GM19035 (cell line): ENCODE data around the gene EFL1.

Experiments
- ATAC-seq: cut with Tn5 transposase; IDR thresholded peaks from one replicate; pipeline ENCODE4 v1.9.1; 2021; ENCODE audit not compliant: unreplicated experiment

EFL1 gene

DNA sequence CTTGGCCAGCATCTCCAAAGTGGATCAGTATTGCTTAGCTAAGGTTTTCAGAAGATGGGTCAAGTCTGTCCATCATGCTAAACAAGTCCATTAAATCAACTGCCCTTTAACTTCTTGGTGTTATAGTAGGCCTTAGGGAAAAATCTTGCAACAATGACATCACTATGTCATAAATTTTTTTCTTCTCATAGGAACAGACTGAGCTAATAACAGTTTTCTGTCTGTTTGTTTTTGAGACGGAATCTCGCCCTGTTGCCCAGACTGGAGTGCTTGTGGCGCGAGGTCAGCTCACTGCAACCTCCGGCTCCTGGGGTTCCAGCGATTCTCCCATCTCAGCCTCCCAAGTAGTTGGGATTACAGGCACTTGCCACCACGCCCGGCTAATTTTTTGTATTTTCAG lies 94.2 kb downstream of the EFL1 start:
- ATAC-seq: no peak

DNA sequence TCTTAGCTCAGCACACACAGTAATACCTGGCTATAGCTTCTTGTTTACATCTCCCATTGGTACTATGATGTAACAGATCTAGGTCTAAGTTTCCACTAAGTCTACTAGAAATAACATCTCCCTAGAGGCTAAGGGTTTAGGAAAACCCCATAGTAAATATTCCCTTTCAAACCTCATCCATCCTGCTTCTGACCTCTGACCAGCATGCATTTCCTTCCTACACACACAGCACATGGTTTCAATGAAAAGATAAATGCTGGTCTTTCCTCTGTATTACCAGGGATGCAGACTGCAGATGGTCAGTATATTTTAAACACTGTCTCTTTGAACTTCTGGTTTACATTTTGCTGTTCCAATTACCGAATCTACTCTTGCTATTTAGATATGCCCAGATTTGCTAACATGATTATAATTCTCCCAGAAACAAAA lies 96.6 kb downstream of the EFL1 start:
- no peak for ATAC-seq

DNA sequence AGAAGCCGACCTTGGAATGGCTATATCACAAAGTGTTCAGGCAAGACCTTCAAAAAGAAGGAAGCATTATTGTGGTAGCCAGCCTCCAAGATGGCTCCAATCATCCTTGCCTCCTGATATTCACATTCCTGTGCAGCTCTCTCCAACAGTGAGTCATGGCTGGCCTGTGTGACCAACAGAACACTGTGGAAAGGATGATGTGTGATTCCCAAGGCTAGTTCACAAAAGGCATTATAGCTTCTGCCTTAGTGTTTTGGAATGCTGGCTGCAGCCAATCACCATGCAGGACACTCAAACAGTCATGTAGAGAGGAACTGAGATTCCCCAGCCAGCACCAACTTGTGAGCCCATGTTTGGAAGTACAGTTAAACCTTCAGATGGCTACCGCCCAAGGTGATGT lies 102.6 kb downstream of the EFL1 start:
- ATAC-seq: no peak

DNA sequence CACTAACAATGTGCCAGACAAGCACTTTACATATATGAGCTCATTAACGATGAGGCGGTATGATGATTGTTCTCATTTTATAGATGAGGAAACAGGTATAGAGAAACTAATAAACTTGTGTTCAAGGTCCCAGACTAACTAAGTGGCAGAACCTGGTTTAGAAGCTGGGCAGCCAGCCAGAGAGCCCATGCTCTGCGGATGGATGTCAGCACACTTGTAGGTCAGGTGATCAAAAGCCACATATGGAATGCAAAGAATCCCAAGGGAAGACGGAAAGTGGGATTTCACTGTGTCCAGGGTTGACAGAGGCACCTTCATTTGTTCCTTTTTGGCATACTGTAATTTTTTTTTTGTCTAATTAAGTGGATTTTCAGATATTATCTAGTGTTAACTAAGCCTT lies 103.7 kb downstream of the EFL1 start:
- no peak for ATAC-seq

DNA sequence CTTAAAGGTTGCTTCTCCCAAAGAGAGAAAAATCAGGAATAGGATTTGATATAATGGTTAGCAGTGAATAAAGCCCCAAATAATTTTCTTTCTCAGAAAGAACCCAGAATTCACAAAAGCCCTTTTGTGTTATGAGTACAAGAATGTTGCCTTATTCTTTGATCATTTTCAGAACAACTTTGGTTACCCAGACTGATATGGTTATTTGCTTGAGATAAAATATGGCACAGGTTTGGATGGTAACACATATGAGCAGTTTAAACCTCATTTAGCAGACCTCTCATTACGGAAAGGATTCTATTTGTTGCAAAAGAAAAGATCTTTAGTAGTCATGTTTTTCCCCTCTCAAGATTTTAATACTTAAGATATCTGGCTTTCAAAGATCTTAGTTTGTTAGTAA lies 111.9 kb downstream of the EFL1 start:
- ATAC-seq: no peak

DNA sequence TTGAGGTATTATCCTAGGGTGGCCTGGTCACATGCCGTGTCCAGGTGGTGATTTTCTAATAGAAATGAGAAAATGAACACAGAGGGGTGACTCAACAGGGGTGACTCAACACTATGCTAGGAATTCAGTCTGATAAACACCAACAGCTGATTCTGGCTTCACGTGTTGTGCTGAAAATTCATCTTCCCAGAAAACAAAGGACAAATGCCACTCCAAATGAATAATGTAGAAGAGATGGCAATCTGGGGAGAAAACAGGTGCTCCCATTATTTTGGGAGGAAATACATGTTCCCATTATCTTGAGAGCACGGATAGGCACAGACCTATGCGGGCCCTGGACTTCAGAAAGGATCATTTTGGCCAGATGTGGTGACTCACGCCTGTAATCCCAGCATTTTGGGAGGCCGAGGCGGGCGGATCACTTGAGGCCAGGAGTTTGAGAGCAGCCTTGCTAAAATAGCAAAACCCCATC lies 115.5 kb downstream of the EFL1 start:
- no peak for ATAC-seq

DNA sequence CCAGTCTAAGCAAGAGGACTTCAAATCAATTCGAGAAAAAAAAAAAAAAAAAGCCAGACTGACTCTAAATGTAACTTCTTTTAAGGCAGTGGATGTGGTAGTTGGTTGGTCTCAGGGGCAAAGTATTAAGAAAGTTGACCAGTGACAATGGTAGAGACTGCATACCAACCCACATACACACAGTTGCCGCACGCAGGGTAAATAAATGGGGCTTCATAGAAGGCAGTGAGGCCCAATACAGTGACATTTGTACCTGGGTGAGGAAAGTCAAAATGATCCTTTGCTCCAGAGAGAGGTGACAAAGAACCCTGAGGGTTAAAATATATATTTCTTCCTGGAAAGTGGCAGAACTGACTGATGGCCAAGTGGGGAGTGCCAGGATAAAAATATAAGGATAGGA lies 116.0 kb downstream of the EFL1 start:
- ATAC-seq: no peak

DNA sequence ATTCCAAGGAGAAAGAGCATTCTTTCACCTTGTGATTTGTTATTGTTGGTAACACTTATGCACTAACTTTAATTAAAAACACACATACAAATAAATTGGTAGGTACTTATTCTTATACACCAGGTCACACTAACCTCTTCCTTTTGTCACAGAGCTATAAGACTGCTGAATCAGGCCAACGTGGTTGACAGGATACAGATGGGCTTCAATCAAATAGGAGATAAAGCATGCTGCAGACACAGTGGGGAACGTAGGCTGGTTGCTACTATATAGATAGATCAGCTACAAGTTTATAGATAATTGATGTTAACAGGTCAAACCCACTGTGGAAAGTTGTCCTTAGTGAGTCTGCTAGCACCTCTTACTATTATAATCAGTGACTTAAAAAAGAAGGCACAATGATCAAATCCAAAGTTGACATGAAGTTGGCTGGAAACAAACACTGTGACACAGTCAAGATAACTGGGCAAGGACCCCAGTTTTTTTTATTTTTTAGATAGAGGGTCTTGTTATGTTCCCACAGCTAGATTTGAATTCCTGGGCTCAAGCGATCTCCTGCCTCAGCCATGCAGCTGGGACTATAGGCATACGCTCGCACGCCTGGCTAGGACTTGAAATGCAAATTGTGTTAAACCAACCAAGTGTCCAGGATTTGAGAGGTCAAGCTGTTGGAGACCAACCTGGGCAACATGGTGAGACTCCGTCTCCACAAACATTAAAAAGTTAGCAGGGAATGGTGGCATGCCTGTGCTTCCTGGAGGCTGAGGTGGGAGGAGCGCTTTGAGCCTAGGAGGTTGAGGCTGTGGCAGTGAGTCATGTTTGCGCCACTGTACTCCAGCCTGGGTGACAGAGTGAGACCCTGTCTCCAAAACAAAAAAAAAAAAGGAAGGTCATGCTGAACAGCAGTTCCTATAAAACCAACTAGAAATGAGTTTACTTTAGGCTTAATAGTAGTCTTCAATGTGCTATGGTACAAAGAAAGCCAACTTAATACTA lies 118.8 kb downstream of the EFL1 start:
- ATAC-seq: no peak

DNA sequence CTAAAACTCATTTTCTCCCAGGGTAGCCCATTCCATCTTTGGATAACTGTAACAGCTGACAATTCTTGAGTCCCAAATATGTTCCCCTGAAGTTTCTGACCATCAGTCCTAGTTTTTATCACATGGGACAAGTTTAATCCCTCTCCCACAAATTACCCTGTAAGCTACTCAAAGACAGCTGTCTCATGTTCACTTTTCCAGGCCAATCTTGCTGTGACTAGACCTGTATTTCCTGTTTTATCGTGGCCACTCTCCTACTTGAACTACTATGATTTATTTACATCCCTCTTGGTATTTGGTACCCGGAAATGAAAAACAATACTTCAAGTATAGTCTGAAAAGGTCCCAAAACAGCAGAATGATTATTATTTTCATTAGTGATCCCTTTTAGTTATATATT lies 121.6 kb downstream of the EFL1 start:
- ATAC-seq: no peak

DNA sequence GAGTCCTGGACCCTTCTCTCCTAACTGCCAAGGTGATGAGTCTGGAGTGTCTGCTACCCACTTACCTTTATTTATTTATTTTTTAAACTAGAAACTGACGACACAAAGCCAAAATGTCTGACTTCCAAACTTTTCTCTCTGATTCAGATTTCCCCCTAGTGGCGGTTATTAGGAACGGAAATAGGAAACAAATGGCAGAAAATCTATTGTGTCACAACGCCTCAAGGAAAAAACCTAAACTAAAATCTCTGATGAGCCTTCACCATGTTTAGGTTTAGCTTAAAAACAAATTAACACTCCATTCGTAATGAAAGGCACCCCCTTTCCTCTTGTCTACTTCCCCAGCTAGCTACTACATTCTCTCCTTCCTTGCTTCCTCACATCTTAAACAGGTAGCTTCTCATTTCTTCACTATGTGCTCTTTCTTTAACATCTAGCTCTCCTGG lies 122.7 kb downstream of the EFL1 start:
- no peak for ATAC-seq

DNA sequence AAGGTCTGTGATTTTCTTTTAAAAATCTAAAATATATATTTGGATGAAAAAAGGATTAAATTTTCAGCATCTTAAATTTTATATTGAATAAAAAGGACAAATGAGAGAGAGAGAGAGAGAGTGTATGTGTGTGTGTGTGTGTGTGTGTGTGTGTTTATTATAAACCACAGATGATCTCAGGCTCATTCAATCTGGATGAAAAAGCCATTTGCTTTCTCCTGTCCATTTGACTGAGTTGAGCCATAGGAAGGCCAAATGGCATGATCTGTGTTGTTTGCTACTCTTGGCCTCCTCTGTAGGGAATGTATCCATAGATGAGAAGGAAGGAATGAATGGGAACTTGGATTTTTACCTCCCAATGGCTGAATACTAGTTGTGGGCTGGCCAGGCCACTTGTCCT lies 124.2 kb downstream of the EFL1 start:
- ATAC-seq: no peak

DNA sequence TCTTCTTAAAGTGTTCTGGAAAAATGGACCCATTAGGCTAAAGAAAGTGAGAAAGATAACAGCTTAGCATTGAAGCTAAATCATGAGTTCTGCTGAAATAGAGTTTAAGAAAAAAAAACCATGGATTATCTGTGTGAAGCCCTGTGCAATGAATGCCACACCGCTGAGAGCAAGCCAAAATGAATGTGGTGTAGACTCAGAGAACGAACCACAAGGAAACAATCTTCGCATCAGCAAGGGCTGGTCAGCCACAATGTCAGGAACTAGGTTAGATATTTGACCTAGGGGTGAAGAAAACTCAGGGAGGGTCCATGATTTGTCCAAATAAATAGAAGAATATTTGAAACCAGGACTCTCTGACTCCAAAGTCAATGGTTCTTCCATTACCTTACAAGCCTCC lies 125.3 kb downstream of the EFL1 start:
- no peak for ATAC-seq

DNA sequence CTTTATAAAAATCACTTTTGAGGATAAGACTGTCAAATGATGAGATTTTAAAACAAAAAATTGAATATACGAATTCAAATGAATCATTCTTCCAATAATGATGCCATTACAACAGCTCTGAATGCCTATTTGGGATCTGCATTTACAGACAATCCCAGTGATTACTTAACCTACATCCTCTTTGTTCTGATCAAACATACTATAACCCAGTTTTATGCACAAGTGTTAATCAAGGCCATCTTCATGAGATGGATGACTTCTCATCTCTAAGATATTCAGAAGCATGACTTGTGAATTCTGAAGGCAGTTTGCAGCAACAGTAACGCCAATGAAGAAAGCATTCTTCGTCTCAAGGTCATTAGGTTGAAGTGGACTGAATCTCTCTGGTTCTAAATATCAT lies 126.4 kb downstream of the EFL1 start:
- ATAC-seq: no peak

DNA sequence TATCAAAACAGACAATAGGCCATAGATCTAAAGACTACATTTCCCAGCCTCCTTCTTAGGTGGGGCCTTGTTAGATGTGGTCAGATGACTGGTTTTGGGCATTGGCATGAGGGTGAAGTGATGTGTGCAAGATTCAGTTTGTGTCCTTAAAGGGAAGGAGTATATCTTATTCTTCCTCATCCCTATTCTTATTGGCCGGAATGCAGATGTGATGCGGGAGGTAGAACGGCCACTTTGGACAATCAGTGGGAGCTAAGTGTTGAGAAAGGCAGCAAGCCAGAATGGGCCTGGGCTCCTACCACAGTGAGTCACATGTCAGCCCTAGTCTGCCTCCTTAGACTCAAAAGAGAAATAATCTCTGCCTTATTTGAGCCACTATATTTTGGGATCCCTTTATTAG lies 126.9 kb downstream of the EFL1 start:
- ATAC-seq: no peak

DNA sequence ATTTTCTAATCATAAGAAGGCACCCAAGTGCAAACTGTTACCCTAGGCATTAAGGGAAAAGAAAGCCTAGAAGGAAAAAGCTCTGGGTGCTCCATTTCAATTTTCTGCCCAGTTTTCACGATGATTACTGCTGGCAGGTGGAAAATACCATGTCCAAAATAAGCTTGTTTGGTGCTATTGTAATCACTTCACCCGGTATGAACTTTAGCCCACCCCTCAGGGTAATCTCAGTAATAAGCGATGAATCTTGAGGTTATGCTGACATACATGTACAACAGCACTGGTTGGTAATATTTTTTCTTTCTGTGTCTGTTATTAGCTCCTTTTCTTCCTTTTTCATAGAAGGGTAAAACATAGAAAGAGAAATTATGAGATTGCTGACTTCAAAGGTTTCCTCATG lies 128.1 kb downstream of the EFL1 start:
- no peak for ATAC-seq

DNA sequence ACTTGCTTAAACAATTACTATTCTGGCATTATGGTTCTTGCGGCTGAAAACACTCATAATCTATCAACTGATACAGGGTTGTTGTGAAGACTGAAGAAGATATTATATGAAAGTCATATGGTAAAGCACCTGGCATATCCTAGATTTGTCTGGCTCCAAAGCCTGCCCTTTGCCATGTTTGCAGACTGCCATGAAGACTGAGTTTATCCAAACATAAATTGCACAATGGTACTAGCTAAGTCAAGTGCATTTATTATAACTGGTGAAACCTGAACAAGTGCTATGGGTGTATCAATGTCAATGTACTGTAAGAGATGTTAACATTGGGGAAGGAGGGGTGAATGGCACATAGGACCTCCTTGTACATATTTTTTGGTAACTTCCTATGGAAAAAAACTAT lies 129.3 kb downstream of the EFL1 start:
- no peak for ATAC-seq

DNA sequence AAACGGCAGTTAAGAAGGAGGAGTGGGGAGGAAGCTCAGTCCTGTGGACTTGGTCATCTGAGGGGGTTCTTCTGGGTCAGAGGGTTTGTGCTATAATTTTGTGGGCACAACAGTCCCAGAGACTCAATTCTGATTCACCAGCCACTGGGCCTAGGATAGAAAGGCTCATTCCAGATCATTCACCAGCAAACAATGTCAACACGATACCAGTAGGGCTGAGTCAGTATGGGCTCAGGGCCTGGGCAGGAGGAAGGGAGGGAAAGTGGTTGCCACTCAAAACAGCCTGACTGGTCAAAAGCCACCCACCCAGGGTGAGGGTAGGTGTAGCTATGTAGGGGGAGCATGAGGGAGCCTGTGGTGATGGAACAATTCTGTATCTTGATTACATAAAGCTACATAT lies 129.8 kb downstream of the EFL1 start:
- ATAC-seq: no peak

DNA sequence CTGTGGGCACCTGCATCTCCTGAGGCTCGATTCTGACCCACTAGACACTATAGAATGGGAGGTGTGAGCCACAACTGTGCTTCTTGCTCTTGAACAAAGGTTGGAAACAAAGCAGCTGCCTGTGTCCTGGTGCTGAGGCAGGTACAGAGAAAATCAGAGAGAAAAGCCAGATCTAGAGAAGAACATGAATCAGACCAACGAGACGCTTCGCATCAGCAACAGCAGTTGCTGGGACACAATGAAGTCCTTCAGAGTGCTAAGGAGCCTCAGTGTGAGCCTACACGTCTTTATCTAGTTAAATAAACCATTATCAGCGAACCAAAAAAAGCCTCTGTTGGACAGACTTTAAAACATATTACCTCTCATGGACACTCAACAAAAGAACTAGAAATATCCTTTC lies 130.4 kb downstream of the EFL1 start:
- no peak for ATAC-seq

DNA sequence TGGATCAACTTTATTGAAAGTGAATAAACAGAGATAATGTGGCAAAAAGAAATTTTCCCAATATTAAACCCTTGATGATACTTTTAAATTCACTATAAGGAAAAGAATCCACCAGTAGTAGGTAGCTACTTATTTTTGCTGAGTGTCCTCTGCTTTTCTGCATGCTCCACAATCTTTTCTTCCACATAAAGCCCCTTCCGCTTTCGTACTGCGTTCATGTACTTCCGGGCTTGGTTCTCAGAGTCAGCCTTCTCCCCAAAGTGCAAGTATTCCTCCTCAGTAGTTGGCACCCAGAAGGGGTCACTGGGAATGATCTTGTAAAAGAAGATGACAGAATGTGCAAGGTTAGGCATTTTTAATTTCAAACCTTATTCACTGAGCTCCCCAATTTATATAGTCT lies 132.3 kb downstream of the EFL1 start:
- ATAC-seq: no peak

DNA sequence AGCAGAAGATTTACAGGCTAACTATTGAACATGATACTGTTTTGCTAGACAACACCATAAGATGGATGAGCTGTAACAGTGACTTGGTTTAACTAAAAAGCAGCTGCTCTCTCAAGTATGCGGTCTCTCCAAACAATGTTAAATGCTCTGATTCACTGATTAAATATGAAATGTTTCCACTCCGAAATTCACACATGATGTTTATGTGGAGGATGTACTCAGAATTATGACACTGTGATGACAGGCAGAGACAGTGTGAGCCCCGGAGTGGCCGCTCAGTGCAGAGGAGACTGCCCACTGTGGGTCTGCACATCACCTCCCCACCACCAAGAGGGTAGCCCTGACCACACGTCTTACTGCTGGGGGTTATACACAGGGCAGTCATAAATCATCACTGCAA lies 132.8 kb downstream of the EFL1 start:
- ATAC-seq: no peak

DNA sequence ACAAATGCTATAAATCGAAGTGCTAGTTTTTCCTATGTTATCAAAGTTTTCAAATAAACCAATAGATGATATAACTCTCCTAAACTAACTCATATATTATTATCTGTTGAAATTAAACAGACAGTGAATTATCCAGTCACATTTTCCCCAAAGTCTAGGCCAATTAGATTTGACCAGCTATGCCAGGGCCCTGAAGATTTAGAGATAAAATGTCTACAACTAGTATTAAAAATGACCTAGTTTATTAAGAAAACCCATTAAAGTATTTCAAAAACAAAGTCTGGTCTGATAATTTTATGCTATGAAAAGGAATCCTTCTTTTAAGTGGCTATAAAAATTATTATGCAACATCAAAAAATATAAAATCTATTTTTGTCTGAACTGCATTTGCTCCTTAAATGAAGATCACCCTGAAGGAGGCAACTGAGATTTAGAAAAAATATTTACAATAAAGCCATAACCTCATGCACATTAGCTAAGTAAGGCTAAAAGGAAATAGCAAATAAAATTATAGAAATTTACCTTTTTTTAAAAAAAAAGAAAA lies 133.3 kb downstream of the EFL1 start:
- no peak for ATAC-seq

DNA sequence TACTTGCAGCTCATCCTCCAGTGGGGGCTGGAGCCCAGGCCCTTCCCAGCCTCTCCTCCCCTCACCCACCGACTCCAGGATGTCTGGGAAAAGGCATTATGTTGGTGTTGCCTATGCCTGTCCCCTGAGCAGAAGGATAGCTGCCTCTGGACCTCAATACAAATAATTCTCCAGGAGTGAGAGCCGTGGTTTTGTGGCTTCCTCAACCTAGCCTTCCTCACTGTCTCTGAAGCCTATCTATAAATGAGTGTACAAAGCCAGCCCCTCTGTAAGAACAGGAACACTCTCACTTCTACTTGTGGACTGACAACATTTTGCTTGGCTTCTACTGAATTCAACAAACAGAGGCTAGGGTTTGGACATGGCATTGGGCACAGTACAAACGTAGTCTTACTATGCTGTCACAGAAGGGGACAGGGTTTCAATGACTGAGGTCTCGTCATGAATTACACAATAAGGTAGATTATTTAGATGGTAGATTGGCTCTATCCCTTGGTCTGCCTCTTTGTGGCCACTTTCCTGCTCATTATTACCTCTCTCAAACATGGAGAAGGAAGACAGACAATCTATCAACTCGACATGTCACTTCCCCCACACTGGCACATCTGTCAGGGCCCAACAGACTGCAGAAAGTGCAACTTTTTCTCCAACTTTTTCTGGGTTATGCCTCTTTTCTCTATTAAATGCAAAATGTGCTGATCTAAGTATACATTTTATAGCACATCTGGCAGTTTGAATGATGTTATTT lies 134.0 kb downstream of the EFL1 start:
- no peak for ATAC-seq
